Liver (tissue), 3 donors: ENCODE data around the gene TMEM236.

Source experiments
- CTCF ChIP-seq: fragments of 150-350 bp; IDR thresholded peaks from 2 replicates; pipeline ENCODE4 v1.5.1; 2017; ENCODE audit warnings: improper control_type of control experiment, low read depth, low read length; ENCODE audit not compliant: missing input control
- EGR1 ChIP-seq, 2 donors: IDR thresholded peaks; 2 replicates each; pipeline ENCODE4 v1.6.1; 2016 to 2018; ENCODE audit warnings: antibody characterized with exemption in 2 of 2, low read depth in 2 of 2
- HNF4A ChIP-seq, 2 donors: conservative IDR thresholded peaks; 2 replicates each; pipeline ENCODE4 v1.6.1; 2016; ENCODE audit warnings: antibody characterized with exemption in 2 of 2, mild to moderate bottlenecking in 2 of 2
- HNF4G ChIP-seq: IDR thresholded peaks from 2 replicates; pipeline ENCODE4 v1.6.1; 2016; ENCODE audit warnings: antibody characterized with exemption
- RAD21 ChIP-seq, 2 donors: IDR thresholded peaks; 2 replicates each; pipeline ENCODE4 v1.6.1; 2016; ENCODE audit warnings: antibody characterized with exemption in 2 of 2, mild to moderate bottlenecking in 2 of 2
- RXRA ChIP-seq, 2 donors: IDR thresholded peaks; 2 replicates each; pipeline ENCODE4 v1.6.1; 2017 to 2018; ENCODE audit warnings: antibody characterized with exemption in 2 of 2, mild to moderate bottlenecking in 1 of 2
- YY1 ChIP-seq: IDR thresholded peaks from 2 replicates; pipeline ENCODE4 v1.6.1; 2016; ENCODE audit warnings: antibody characterized with exemption, mild to moderate bottlenecking
- TF ChIP-seq, protein P1 (sequence below): IDR thresholded peaks from 2 replicates; pipeline ENCODE4 v1.6.1; 2016; ENCODE audit warnings: antibody characterized with exemption
- TF ChIP-seq, protein P2 (sequence below): IDR thresholded peaks from 2 replicates; pipeline ENCODE4 v1.6.1; 2016; ENCODE audit warnings: antibody characterized with exemption, mild to moderate bottlenecking
- donor health status: healthy.
- donor health status: healthy.

GRCh38 chr10:17708821-17709220, 43.2 kb upstream of the TMEM236 start:
- no peak for TF ChIP-seq CTCF
- TF ChIP-seq RXRA (IDR thresholded peaks at IDR 0.05): no peak
- no peak for TF ChIP-seq HNF4A (conservative IDR thresholded peaks at IDR 0.05)
- TF ChIP-seq, protein P1, sequence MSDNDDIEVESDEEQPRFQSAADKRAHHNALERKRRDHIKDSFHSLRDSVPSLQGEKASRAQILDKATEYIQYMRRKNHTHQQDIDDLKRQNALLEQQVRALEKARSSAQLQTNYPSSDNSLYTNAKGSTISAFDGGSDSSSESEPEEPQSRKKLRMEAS: no peak
- no peak for TF ChIP-seq YY1
- no peak for TF ChIP-seq HNF4G
- TF ChIP-seq RAD21 (IDR thresholded peaks at IDR 0.05): no peak
- no peak for TF ChIP-seq EGR1 (IDR thresholded peaks at IDR 0.05; ENCODE audit: low read depth in 2 of 2)
- TF ChIP-seq, protein P2, sequence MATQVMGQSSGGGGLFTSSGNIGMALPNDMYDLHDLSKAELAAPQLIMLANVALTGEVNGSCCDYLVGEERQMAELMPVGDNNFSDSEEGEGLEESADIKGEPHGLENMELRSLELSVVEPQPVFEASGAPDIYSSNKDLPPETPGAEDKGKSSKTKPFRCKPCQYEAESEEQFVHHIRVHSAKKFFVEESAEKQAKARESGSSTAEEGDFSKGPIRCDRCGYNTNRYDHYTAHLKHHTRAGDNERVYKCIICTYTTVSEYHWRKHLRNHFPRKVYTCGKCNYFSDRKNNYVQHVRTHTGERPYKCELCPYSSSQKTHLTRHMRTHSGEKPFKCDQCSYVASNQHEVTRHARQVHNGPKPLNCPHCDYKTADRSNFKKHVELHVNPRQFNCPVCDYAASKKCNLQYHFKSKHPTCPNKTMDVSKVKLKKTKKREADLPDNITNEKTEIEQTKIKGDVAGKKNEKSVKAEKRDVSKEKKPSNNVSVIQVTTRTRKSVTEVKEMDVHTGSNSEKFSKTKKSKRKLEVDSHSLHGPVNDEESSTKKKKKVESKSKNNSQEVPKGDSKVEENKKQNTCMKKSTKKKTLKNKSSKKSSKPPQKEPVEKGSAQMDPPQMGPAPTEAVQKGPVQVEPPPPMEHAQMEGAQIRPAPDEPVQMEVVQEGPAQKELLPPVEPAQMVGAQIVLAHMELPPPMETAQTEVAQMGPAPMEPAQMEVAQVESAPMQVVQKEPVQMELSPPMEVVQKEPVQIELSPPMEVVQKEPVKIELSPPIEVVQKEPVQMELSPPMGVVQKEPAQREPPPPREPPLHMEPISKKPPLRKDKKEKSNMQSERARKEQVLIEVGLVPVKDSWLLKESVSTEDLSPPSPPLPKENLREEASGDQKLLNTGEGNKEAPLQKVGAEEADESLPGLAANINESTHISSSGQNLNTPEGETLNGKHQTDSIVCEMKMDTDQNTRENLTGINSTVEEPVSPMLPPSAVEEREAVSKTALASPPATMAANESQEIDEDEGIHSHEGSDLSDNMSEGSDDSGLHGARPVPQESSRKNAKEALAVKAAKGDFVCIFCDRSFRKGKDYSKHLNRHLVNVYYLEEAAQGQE: no peak
